ENCODE data around the gene CAMTA1.

The CAMTA1 gene

GRCh38 chr1:7566417-7567375 lies 781.4 kb downstream of the CAMTA1 start:
- Histone ChIP-seq H3K79me2 (ENCODE audit: insufficient read depth, low read length) (no peaks in the 10 kb centered on the region), H3K4me2 (ENCODE audit: low read depth, low read length, poor library complexity, severe bottlenecking) (no peak overlapping the region), H3K27ac (ENCODE audit: low read depth, low read length) (no peak overlapping the region), H3K36me3 (ENCODE audit: low read length) (no peaks in the 10 kb centered on the region), H4K20me1 (ENCODE audit: low read depth, low read length) (no peaks in the 10 kb centered on the region), H3K9me3 (ENCODE audit: insufficient read depth, low read length) (no peaks in the 10 kb centered on the region), H3K9ac (ENCODE audit: low read length) (no peak overlapping the region), H2AFZ (ENCODE audit: low read depth, low read length, severe bottlenecking) (no peak overlapping the region), H3F3A (ENCODE audit: insufficient read depth) (no peaks in the 10 kb centered on the region), H3K9me2 (replicated peaks; ENCODE audit: insufficient read depth, low read length) (no peaks in the 10 kb centered on the region), H3K27me3 (ENCODE audit: low read length) (no peaks in the 10 kb centered on the region), H3K4me3 (ENCODE audit: insufficient read depth, low read length, poor library complexity, severe bottlenecking) (no peak overlapping the region)
- TF ChIP-seq EZH2phosphoT487 (conservative IDR thresholded peaks at IDR 0.05; ENCODE audit: low read length) = no peak
- TF ChIP-seq, protein P1, sequence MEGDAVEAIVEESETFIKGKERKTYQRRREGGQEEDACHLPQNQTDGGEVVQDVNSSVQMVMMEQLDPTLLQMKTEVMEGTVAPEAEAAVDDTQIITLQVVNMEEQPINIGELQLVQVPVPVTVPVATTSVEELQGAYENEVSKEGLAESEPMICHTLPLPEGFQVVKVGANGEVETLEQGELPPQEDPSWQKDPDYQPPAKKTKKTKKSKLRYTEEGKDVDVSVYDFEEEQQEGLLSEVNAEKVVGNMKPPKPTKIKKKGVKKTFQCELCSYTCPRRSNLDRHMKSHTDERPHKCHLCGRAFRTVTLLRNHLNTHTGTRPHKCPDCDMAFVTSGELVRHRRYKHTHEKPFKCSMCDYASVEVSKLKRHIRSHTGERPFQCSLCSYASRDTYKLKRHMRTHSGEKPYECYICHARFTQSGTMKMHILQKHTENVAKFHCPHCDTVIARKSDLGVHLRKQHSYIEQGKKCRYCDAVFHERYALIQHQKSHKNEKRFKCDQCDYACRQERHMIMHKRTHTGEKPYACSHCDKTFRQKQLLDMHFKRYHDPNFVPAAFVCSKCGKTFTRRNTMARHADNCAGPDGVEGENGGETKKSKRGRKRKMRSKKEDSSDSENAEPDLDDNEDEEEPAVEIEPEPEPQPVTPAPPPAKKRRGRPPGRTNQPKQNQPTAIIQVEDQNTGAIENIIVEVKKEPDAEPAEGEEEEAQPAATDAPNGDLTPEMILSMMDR (IDR thresholded peaks at IDR 0.05; ENCODE audit: insufficient read depth, low read length, poor library complexity, severe bottlenecking) = no peak

GRCh38 chr1:7567376-7567775 lies 782.1 kb downstream of the CAMTA1 start:
- Histone ChIP-seq H3K9me3 (ENCODE audit: insufficient read depth, low read length) (no peaks in the 10 kb centered on the region), H3K36me3 (ENCODE audit: low read length) (no peaks in the 10 kb centered on the region), H3K9me2 (replicated peaks; ENCODE audit: insufficient read depth, low read length) (no peaks in the 10 kb centered on the region), H3K4me3 (ENCODE audit: insufficient read depth, low read length, poor library complexity, severe bottlenecking) (no peak overlapping the region), H2AFZ (ENCODE audit: low read depth, low read length, severe bottlenecking) (no peak overlapping the region), H3F3A (ENCODE audit: insufficient read depth) (no peaks in the 10 kb centered on the region), H3K9ac (ENCODE audit: low read length) (no peak overlapping the region), H3K27me3 (ENCODE audit: low read length) (no peaks in the 10 kb centered on the region), H4K20me1 (ENCODE audit: low read depth, low read length) (no peaks in the 10 kb centered on the region), H3K27ac (ENCODE audit: low read depth, low read length) (no peak overlapping the region), H3K4me2 (ENCODE audit: low read depth, low read length, poor library complexity, severe bottlenecking) (no peak overlapping the region), H3K79me2 (ENCODE audit: insufficient read depth, low read length) (no peaks in the 10 kb centered on the region)
- TF ChIP-seq, protein P1 (IDR thresholded peaks at IDR 0.05; ENCODE audit: insufficient read depth, low read length, poor library complexity, severe bottlenecking) = no peak
- TF ChIP-seq EZH2phosphoT487 (conservative IDR thresholded peaks at IDR 0.05; ENCODE audit: low read length) = no peak

DNA sequence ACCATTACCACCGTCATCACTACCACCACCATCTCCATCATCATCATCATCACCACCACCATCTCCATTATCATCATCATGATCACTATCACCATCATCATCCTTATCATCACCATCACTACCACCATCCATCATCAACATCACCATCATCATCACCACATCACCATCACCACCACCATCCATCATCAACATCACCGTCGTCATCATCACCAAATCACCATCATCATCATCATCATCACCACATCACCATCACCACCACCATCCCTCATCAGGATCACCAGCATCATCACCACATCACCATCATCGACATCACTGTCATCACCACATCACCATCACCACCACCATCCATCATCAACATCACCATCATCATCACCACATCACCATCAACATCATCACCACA lies 782.8 kb downstream of the CAMTA1 start:
- Histone ChIP-seq H4K20me1 (ENCODE audit: low read depth, low read length) (no peaks in the 10 kb centered on the region), H3K27ac (ENCODE audit: low read depth, low read length) (no peak overlapping the region), H3K4me3 (ENCODE audit: insufficient read depth, low read length, poor library complexity, severe bottlenecking) (no peak overlapping the region), H2AFZ (ENCODE audit: low read depth, low read length, severe bottlenecking) (no peak overlapping the region), H3K79me2 (ENCODE audit: insufficient read depth, low read length) (no peaks in the 10 kb centered on the region), H3K9me3 (ENCODE audit: insufficient read depth, low read length) (no peaks in the 10 kb centered on the region), H3K9ac (ENCODE audit: low read length) (no peak overlapping the region), H3K4me2 (ENCODE audit: low read depth, low read length, poor library complexity, severe bottlenecking) (no peak overlapping the region), H3K9me2 (replicated peaks; ENCODE audit: insufficient read depth, low read length) (no peaks in the 10 kb centered on the region), H3F3A (ENCODE audit: insufficient read depth) (no peaks in the 10 kb centered on the region), H3K27me3 (ENCODE audit: low read length) (no peaks in the 10 kb centered on the region), H3K36me3 (ENCODE audit: low read length) (no peaks in the 10 kb centered on the region)
- TF ChIP-seq, protein P1 (IDR thresholded peaks at IDR 0.05; ENCODE audit: insufficient read depth, low read length, poor library complexity, severe bottlenecking) = no peak
- no peak for TF ChIP-seq EZH2phosphoT487 (conservative IDR thresholded peaks at IDR 0.05; ENCODE audit: low read length)

All from SU-DHL-6 (cell line).